ENCODE measurements around the gene ZNF488. TPM values are rescaled to one million over a fixed set of nuclear protein-coding genes. Genes with fewer than 3 reads are reported as not detected.

ZNF488 gene
- total and polyA plus RNA-seq, 8 donors, result 0.43 to 15.1 (median 0.62) TPM; not detected in 2

- H3K36me3 ChIP-seq, result no peaks in the 10 kb centered on the region
- no peak overlapping the region for H3K27ac ChIP-seq
- peak in 1 of 2 donors; percentile 8 for DNase-seq
- H3K9me3 ChIP-seq, result no peaks in the 10 kb centered on the region
- WGBS, 5 donors, result 87 to 93% (median 92%) methylated on average over 9 of the region's 9 CpGs
- H3K27me3 ChIP-seq, result no peaks in the 10 kb centered on the region
- no peak for TF ChIP-seq POLR2A (IDR thresholded peaks at IDR 0.05)
- no peak for TF ChIP-seq EP300 (IDR thresholded peaks at IDR 0.05)
- TF ChIP-seq CTCF (IDR thresholded peaks at IDR 0.05), result no peak
- TF ChIP-seq POLR2AphosphoS5 (IDR thresholded peaks at IDR 0.05), result no peak
- no peaks in the 10 kb centered on the region for H3K4me1 ChIP-seq
- intact Hi-C loops (cut with DNase I; ENCODE audit: low total_unique reads), result no loop called here
- H3K4me3 ChIP-seq, result no peak overlapping the region
Observed at GRCh38 chr10:47365431-47366180, 18.5 kb downstream of the ZNF488 start.

GRCh38 chr10:47364911-47365310, 19.2 kb downstream of the ZNF488 start:
- H3K27me3 ChIP-seq, result no peaks in the 10 kb centered on the region
- no peaks in the 10 kb centered on the region for H3K4me1 ChIP-seq
- no peaks in the 10 kb centered on the region for H3K36me3 ChIP-seq
- H3K9me3 ChIP-seq, result no peaks in the 10 kb centered on the region
- intact Hi-C loops (cut with DNase I; ENCODE audit: low total_unique reads), result no loop called here
- H3K4me3 ChIP-seq, result no peak overlapping the region
- WGBS, 5 donors, result 84 to 93% (median 89%) methylated on average over 6 of the region's 6 CpGs
- DNase-seq, result no peak
- no peak for TF ChIP-seq CTCF (IDR thresholded peaks at IDR 0.05)
- no peak for TF ChIP-seq POLR2A (IDR thresholded peaks at IDR 0.05)
- TF ChIP-seq EP300 (IDR thresholded peaks at IDR 0.05), result no peak
- no peak for TF ChIP-seq POLR2AphosphoS5 (IDR thresholded peaks at IDR 0.05)
- no peak overlapping the region for H3K27ac ChIP-seq

DNA sequence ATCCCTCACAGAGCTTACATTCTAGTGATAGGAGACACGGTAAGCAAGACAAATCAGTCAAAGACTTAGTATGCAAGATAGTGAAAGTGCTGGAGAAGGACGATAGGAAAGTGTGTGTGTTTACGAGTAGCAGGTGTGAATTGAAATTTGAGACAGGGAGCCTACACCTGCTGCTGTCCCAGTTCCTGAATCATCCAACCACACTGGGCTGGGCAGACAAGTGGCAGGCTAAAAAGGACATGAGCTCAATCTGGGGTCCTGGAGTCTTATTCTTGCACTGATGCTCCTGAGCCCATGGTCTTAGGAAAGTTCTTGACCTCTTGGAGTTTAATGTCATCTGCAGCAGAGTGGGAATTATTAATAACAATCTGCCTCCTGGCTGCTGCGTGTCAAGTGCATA, 19.7 kb downstream of the ZNF488 start:
- WGBS, 5 donors, result 35 to 59% (median 47%) methylated on average over 4 of the region's 4 CpGs
- intact Hi-C loops (cut with DNase I; ENCODE audit: low total_unique reads), result no loop called here
- no peaks in the 10 kb centered on the region for H3K4me1 ChIP-seq
- H3K27me3 ChIP-seq, result no peaks in the 10 kb centered on the region
- no peak for TF ChIP-seq POLR2A (IDR thresholded peaks at IDR 0.05)
- no peak for TF ChIP-seq EP300 (IDR thresholded peaks at IDR 0.05)
- no peak for TF ChIP-seq POLR2AphosphoS5 (IDR thresholded peaks at IDR 0.05)
- no peak for TF ChIP-seq CTCF (IDR thresholded peaks at IDR 0.05)
- H3K9me3 ChIP-seq, result no peaks in the 10 kb centered on the region
- H3K27ac ChIP-seq, result no peak overlapping the region
- H3K4me3 ChIP-seq, result no peak overlapping the region
- no peaks in the 10 kb centered on the region for H3K36me3 ChIP-seq
- no peak for DNase-seq

DNA sequence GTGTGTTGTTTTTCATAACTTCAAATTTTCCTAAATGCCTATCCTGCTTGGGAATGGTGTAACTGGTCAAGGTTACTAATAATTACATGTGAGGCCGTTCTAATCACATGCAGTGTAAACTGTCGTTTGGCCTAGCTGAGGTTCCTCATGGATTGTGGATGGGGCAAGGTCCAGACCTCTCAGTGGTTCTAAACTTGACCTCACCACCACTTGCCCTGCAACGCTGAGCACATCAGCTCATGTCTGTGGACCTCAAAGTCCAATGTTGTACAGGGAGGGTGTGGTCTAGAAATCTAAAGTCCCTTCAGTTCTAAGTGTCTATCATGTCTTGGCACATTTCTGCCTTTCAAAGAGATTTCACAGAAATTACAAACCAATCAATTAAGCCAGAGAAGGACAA, 20.3 kb downstream of the ZNF488 start:
- H3K27me3 ChIP-seq, result no peaks in the 10 kb centered on the region
- H3K4me3 ChIP-seq, result no peak overlapping the region
- no peak for DNase-seq
- H3K9me3 ChIP-seq, result no peaks in the 10 kb centered on the region
- H3K36me3 ChIP-seq, result no peaks in the 10 kb centered on the region
- TF ChIP-seq POLR2A (IDR thresholded peaks at IDR 0.05) (no peak), EP300 (IDR thresholded peaks at IDR 0.05) (no peak), CTCF (IDR thresholded peaks at IDR 0.05) (no peak), POLR2AphosphoS5 (IDR thresholded peaks at IDR 0.05) (no peak)
- WGBS, 5 donors, result 64 to 82% (median 69%) methylated on average over 3 of the region's 3 CpGs
- intact Hi-C loops (cut with DNase I; ENCODE audit: low total_unique reads), result no loop called here
- no peak overlapping the region for H3K27ac ChIP-seq
- H3K4me1 ChIP-seq, result no peaks in the 10 kb centered on the region
